GM21723 (cell line): ENCODE measurements around the gene AMBN.

ENCODE experiments used
- ATAC-seq: cut with Tn5 transposase; IDR thresholded peaks from one replicate; pipeline ENCODE4 v1.9.1; 2021; ENCODE audit warnings: mild to moderate bottlenecking, moderate library complexity; ENCODE audit not compliant: unreplicated experiment

Gene AMBN

DNA sequence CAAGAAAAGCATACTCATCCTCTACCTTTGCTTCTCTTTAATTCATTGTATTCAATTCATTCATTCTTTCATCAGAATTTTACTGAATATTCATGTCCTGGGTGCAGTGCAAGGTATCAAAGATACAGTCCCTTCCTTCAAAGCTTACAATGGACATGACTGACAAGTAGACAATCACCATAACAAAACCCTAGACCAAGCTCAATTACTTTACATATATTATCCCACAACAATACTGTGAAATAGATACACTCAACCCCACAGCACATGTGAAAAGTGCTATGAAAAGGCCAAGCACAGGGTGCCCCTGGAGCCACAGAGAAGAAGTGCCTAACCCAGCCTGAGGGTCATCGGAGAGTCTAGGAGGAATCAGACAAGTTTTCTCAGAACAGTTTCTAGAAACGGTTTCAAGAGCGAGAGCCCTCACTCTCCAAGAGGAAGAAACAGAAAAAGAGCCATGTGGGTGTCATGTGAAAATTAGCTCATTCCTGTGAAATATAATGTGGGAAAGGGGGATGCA is 15.3 kb downstream of the AMBN start:
- no peak for ATAC-seq

DNA sequence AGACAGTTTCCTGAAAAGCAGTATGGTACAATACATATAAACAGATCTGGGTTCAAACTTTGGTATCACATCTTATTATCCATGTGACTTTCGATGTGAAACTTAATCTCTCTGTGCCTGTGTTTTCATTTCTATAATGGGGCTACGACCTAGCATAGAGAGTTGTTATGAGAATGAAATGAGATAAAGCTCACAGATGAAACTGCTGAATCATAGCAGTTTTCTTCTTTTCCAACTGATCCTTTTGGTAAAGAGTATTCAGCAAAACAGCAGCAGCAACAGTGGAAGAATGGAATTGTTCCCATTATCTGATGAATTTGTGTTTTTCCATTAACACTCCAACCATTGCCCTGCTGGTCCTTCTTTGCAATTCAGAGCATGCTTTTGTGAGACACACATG is 16.3 kb downstream of the AMBN start:
- no peak for ATAC-seq

DNA sequence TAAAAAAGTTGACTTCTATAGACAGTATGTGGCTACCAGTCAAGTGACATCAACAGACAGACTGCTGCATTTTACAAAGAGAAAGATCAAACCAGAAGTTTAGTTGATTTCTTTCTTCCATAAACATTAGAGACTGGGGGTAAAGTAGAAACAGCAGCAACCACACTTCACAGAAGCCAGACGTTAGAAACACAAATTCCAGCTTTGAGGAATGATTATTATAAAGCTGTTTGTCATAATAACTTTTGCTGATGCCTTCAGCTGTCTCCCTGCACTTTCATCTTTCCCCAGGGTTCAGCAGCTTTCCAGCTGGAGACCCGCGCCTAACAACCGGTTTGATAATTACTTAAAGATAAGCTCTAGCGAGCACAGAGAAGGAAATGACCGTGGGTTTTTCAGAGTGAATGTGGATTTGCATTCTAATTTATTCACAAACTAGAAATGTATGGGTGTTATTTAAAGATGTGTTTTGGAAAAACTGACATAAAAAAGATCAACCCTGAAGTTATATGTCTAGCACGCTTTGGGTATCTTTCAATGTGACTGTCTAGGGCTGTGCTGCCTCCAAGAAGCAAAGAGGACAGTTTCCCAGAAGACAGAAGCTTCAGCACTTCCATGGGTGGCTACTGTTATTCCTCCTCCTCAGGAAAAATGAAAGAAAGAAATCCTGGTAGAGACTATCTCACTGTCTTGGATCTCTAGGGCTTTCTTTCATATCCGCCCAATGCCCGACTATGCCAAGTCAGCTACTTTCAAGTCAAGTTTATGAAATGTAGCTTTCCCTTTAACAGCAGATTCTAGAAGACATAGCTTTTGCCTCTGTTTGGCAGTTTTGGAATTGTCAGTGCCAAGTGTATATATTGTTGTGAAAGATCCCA is 21.5 kb downstream of the AMBN start:
- ATAC-seq: peak; percentile 53

DNA sequence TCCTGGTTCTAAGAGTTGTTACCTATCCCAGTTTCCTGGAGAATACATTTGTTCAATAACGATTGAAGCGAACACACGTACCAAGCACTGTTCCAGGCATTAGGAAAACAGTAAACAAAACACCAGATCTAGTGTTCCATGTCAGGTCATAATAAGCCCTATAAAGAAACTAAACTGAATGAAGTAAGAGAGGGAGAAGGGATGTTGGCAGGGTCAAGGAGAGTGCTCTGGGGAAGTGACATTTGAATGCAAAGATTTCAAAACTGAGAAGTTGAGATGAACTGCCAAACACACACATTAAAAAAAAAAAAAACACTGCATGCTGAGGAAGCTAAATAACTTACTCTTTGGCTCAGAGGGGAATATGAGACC is 22.1 kb downstream of the AMBN start:
- no peak for ATAC-seq

DNA sequence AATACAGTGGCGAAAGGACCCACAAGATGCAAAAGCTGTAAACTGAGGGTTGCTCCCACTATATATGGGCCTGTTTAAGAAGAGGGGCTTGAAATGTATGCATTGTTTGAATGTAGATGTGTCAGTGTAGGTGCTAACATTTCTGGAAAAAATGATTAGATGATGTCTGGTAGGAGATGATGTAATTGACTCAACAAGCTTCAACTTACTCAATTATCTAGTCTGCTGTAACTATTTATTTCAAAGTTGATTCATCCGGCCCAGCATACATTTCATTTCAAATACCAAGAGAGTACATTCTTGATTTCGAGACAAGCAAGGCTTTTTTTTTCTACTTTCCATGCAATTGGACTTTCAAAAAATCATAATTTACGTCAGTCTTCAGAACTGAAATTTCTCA is 27.2 kb downstream of the AMBN start:
- ATAC-seq: no peak

DNA sequence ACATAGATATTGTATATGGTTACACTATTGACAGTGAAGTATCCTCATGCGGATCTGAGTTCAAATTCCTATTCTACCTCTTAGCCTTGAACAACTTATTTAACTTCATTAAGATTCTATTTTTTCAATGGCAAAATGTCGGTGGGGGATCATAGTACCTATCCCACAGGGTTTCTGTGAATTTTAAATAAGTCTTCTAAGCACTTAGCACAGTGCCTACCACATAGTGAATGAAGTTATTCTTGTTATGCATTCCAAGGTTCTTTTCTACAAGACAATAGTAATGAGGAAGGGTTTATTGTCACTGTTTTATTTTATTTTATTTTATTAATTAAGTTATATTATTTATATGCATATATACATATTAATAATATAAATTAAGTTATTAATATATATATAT is 27.7 kb downstream of the AMBN start:
- no peak for ATAC-seq

DNA sequence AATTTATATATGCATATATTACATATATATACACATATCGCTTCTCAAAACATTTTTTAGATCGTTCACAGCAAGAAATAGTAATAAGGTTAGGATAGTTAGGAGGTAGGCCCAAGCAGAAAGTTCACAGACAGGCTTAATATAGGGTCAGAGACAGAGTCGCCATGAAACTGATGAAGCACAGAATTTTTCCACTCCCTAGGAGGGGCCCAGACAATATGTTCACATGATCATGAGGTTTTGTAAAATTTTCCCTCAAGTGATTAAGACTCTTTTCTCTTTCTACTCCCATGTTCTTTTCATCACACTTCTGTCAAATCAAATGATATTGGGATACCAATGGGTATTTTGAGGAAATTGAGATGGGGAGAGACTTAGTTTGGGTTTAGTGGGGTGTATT is 31.3 kb downstream of the AMBN start:
- ATAC-seq: no peak

DNA sequence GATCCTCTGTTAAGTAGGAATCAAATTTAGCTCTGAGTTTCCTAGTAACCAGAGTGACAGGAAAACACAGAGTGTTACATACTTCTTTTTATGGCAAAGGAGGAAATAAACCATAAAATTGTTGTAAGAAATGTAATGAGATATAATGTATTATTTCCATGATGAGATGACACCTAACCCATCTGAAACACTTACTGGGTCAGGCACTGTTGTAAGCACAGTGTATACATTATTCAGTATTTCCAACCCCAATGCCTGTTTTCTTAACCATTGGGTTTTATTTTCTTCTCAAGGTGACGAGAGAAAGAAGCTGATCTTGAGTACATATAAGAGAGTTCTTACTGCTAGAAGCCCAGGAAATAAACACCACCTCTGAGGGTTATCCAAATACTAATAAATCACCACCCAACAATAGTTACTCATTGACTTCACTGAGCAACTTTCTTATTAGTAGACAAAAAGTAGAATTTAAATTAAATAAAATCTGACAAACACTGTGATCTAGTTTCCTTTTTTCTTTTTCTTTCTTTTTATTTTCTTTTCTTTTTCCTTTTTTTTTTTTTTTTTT is 32.3 kb downstream of the AMBN start:
- no peak for ATAC-seq

DNA sequence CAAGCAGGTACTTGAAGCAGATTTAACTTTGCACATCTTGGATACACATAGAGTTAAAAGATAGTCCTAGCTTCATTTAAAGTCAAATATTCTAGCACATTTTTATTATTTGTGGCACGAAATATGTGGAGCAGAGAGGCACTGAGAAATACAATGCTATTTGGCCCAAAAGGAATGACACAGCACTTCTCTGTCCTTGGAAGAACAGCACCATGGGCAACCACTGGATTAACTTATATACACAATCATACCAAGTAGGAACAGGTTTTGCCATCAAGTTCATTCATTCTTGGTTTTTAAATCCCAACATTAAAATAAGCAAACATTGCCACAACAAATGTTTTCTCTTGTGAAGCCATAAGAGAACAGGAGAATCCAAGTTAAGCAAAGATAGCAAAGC is 35.6 kb downstream of the AMBN start:
- no peak for ATAC-seq

DNA sequence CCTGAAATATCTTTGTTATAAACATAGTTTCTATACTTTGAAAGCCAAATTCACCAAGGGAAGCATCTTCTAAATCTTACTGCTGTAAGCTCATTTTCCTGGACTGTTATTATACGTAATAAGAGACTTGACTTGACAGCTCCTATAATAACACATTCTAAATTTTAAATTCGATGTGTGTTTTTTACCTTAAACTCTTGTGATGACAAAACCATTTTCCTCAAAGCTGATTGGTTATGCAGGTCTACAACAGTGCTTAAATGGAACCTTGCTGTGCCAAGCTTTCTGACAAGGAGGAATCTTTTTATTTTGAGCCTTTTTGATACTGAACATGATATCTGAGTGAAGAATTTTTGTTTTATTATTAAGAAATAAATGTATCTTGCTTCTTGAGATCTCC is 36.4 kb downstream of the AMBN start, which contains the start of gene ENAM:
Gene ENAM (plus strand): TSS at position 301 of the 400 bp plus-strand sequence. CDS start 757 bp downstream, outside the sequence.
- ATAC-seq: no peak

DNA sequence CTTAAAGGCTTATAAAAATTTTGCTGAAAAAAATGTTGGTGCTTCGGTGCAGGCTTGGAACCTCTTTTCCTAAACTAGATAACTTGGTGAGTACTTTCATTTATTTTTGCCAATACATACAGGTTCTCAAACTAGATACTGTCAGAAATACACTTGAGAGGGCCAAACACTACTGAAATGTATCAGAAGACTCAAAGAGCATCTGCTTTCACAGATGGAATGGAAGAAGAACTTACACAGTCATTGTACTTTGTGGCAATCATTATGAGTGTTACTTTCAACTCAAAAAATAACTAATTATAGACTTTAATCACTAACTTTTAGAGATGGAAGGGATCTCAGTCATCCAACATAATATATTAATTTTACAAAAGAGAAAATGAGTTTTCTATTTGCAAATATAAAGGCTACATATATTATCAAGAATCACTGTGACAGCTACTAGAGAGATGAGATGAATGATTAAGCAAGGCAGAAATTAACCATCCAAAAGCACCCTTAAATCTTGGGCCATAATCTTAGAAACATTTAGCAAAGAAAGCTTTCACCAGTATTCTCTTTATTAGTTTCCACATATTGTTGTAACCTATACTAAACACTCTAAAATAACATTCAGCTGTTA is 37.5 kb downstream of the AMBN start:
- no peak for ATAC-seq

DNA sequence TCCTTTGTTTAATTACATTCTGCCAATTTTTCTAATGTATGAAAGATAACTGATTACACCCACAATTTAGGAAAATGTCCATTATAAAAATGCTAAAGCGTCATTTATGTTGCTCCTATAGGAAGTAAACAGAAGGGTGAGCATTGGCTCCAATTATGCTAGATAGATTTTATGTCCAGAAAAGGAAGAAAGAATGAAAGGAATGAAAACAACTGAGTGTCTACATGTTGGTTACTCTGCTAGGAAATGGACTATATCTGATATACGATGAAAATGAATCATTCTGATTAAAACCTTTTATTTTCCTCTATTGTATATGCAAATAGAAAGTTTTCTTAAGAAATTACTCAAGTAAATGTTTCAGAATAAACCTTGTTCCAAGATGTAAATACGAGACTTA is 38.1 kb downstream of the AMBN start:
- ATAC-seq: no peak

DNA sequence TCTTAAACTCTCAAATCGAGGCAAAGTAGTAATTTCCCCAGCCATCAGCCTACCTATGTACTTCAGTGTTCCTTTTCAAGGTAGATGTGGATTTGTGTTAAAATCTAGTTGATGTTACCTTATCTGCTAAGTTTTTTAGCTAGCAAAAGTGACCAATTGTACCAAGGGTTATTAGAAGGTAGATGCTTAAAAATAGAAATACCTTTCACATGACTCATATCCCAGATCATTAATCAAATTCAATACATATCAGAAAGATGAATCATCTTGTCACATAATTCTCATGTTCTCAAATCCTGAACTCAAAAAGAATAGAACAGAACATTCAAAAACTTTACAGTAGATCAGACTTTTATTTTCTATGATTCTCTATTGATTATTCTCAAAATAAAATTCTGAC is 40.0 kb downstream of the AMBN start:
- ATAC-seq: no peak

DNA sequence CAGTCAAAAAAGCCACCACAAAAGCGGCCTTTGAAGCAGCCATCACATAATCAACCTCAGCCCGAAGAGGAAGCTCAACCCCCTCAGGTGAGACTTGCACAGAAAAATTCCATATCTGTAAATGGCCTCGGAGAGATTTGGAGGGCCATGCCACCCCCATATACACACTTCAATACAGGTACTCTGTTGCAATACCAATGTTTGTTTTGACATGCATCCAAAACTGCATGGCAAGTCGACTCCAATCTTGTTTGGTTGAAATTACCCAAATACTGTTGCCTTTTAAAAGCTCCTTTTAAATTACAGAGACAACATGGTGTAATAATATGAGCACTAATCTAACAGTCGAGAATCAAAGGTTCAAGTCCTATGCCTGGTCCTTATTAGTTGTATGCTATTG is 42.4 kb downstream of the AMBN start:
- ATAC-seq: no peak

DNA sequence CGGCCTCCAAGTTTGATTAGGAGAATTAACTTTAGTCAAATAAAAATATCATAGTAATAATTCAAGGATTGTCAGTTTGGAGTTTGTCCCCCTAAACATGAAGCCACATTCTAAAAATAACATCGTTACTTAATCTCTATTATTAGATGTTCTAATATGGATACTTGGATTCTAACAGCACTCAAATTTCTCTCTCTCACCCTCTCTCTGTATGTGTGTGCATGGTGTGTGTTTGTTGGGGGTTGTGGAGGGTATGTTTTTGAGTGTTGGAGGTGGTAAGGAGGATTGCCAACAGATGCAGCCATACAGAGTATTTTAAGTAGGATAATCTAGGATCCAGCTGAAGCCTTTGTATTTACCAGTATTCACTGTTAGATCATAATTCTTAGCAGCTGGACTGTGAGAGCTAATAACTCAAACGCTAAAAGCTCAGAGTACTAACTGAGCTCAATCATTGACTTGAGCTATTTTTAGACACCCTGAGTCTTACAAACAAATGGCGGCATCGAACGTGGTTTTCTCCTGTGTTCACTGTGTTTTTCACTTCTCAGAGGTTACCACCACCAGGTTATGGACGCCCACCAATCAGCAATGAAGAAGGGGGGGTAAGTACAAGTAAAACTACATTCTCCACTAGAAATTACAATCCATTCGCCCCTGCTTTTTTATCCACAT is 45.3 kb downstream of the AMBN start:
- ATAC-seq: no peak

DNA sequence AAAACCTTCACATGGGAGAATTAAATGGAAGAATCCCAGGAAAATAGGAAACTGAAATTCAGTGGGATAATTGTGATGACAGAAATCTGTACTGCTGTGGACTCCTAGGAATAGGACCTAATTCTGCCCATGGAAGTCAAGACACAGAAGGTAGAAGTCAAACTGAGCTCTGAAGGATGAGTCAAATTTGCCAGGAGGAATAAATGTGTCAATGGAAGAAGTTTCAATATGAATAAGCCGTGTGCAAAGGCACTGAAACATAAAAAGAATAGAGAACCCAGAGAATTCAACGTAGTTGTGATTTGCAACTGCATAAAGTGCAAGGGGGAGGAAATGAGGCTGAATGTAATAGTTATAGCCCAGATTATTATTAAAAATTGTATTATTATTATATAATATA is 48.1 kb downstream of the AMBN start:
- no peak for ATAC-seq

DNA sequence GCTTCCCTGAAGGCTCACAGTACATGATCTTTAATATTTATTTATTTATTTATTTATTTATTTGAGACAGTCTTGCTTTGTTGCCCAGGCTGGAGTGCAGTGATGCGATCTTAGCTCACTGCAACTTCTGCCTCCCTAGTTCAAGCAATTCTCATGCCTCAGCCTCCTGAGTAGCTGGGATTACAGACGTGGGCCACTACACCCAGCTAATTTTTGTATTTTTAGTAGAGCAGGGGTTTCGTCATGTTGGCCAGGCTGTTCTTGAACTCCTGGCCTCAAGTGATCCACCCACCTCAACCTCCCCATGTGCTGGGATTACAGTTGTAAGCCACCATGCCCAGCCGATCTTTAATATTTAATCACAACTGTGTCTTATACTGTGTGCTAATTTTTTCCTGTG is 58.7 kb downstream of the AMBN start:
- peak; percentile 20 for ATAC-seq

DNA sequence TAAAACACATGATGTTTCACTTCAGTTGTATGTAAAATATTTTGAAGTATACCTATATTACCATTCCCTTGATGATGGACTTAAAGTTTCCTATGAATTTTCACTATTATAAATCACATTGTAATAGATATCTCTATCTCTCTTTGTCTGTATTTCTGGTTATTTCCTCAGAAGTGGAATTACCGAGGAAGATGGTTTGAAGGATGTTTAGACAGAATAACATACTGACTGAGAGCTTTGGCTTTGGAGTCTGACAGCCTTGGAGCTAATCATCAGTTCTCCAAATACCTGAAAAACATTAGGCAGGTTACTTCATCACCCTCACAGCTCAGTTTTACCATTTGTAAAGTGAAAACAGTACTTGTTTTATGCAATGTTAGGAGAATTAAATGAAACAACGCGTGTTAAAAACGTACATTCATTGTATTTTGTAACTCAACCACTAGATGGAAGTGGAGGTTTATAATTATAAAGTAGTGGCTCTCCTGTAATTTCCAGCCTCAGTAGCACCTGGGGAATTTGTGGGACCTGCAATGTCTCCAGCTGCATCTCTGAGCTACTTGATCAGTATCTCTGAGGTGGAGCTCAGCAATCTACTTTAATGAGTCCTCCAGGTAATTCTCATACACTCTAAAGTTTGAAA is 59.9 kb downstream of the AMBN start:
- ATAC-seq: peak; percentile 52

DNA sequence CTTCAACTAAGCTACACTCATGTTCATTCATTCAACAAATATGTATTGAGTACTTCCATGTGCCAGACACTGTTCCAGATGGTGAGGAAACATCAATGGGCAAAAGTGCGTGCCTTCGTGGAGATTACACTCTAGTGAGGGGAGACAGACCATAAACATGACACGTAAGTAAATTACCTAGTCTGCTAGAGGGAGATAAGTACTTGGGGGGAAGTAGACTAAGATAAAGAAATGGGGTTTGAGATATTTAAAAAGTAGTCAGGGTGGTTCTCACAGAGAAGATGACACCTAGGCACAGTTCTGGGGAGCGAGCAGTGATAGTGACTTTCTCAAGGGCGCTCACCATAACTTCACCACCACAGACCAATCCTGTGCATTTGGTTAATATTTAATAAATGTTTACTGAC is 62.6 kb downstream of the AMBN start:
- no peak for ATAC-seq
